ENCODE data around the gene SAMD4B. TPM values are rescaled to one million over a fixed set of nuclear protein-coding genes. Genes with fewer than 3 reads are reported as not detected.
A peak's percentile ranks its signal among the peaks of the same experiment; 100 is the strongest.

Gene SAMD4B
- total and polyA plus RNA-seq, 9 of the 15 experiments (the other 6 are each of a cell fraction or from before 2014, with no cell fraction given): 3.4 to 90.5 (median 38.0) TPM

DNA sequence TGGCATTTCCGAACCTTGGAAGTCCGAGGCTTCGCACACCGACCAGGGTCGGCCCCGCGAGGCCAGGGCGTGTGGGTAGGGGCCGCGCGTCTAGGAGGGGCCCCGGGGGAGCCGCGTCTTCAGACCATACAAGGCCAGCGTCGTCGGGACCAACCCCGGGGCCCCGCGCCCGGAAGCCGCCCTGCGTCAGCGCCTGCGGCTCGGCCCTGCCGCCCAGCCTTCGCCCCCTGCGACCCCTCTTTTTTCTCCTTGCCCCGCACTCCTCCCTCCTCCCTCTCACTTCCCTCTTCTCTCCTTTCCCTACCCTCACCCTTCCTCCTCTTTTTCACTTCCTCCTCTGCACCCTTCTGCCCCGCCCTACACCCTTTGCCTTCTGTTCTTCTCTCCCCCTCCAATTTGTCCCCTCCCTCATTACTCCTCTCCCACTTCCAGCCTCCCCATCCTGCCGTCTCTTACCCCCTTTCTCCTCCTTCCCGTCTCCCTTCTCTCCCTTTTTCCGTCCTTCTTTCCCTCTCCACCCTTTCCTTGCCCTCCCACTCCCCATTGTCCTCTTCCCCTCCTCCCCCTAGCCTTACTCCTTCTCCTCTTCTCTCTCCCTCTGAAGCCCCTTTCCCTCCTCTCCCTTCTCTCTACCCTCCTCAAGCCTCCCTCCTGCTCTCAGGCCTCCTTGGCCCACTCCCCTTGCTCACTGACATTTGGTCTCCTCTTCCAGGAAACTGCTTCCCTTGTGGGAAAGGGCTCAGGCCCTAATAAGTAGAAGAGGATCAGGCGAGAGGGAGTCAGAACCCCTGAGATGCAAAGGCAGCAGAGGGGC, 68.0 kb downstream of the SAMD4B start (continued):
- TF ChIP-seq FOXK1 (CRISPR knock-in tag; IDR thresholded peaks at IDR 0.05; ENCODE audit: borderline replicate concordance): no peak
- TF ChIP-seq ZNF431 (CRISPR knock-in tag; IDR thresholded peaks at IDR 0.05): no peak
- TF ChIP-seq ZNF232 (CRISPR knock-in tag; IDR thresholded peaks at IDR 0.05): no peak
- TF ChIP-seq STAT5A (IDR thresholded peaks at IDR 0.05; ENCODE audit: borderline replicate concordance, low read length): no peak
- TF ChIP-seq, protein P1, sequence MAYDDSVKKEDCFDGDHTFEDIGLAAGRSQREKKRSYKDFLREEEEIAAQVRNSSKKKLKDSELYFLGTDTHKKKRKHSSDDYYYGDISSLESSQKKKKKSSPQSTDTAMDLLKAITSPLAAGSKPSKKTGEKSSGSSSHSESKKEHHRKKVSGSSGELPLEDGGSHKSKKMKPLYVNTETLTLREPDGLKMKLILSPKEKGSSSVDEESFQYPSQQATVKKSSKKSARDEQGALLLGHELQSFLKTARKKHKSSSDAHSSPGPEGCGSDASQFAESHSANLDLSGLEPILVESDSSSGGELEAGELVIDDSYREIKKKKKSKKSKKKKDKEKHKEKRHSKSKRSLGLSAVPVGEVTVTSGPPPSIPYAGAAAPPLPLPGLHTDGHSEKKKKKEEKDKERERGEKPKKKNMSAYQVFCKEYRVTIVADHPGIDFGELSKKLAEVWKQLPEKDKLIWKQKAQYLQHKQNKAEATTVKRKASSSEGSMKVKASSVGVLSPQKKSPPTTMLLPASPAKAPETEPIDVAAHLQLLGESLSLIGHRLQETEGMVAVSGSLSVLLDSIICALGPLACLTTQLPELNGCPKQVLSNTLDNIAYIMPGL (CRISPR knock-in tag; IDR thresholded peaks at IDR 0.05): no peak
- TF ChIP-seq SIRT6 (IDR thresholded peaks at IDR 0.05; ENCODE audit: low read depth, low read length): no peak
- no peak for TF ChIP-seq TCF7 (IDR thresholded peaks at IDR 0.05; ENCODE audit: borderline replicate concordance)
- TF ChIP-seq, protein P2, sequence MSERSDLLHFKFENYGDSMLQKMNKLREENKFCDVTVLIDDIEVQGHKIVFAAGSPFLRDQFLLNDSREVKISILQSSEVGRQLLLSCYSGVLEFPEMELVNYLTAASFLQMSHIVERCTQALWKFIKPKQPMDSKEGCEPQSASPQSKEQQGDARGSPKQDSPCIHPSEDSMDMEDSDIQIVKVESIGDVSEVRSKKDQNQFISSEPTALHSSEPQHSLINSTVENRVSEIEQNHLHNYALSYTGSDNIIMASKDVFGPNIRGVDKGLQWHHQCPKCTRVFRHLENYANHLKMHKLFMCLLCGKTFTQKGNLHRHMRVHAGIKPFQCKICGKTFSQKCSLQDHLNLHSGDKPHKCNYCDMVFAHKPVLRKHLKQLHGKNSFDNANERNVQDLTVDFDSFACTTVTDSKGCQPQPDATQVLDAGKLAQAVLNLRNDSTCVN (CRISPR knock-in tag; IDR thresholded peaks at IDR 0.05): peak; percentile 95
- TF ChIP-seq LARP7 (IDR thresholded peaks at IDR 0.05): peak; percentile 99
- TF ChIP-seq, protein P3, sequence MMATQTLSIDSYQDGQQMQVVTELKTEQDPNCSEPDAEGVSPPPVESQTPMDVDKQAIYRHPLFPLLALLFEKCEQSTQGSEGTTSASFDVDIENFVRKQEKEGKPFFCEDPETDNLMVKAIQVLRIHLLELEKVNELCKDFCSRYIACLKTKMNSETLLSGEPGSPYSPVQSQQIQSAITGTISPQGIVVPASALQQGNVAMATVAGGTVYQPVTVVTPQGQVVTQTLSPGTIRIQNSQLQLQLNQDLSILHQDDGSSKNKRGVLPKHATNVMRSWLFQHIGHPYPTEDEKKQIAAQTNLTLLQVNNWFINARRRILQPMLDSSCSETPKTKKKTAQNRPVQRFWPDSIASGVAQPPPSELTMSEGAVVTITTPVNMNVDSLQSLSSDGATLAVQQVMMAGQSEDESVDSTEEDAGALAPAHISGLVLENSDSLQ (IDR thresholded peaks at IDR 0.05): 0 out of 2 replicates have a peak, but pooled peaks have one; percentile 12
- TF ChIP-seq ZNF133 (CRISPR knock-in tag; IDR thresholded peaks at IDR 0.05): no peak
- no peak for TF ChIP-seq TCF7L2 (IDR thresholded peaks at IDR 0.05; ENCODE audit: low read depth, low read length)
- TF ChIP-seq ZNF354B (CRISPR knock-in tag; IDR thresholded peaks at IDR 0.05): no peak
- TF ChIP-seq, protein P4, sequence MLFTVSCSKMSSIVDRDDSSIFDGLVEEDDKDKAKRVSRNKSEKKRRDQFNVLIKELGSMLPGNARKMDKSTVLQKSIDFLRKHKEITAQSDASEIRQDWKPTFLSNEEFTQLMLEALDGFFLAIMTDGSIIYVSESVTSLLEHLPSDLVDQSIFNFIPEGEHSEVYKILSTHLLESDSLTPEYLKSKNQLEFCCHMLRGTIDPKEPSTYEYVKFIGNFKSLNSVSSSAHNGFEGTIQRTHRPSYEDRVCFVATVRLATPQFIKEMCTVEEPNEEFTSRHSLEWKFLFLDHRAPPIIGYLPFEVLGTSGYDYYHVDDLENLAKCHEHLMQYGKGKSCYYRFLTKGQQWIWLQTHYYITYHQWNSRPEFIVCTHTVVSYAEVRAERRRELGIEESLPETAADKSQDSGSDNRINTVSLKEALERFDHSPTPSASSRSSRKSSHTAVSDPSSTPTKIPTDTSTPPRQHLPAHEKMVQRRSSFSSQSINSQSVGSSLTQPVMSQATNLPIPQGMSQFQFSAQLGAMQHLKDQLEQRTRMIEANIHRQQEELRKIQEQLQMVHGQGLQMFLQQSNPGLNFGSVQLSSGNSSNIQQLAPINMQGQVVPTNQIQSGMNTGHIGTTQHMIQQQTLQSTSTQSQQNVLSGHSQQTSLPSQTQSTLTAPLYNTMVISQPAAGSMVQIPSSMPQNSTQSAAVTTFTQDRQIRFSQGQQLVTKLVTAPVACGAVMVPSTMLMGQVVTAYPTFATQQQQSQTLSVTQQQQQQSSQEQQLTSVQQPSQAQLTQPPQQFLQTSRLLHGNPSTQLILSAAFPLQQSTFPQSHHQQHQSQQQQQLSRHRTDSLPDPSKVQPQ (CRISPR knock-in tag; IDR thresholded peaks at IDR 0.05; ENCODE audit: borderline replicate concordance): no peak
- peak; percentile 64; the same call in 1 of the 2 replicates for TF ChIP-seq TOE1 (IDR thresholded peaks at IDR 0.05; ENCODE audit: borderline replicate concordance)
- TF ChIP-seq TOE1 (CRISPR knock-in tag; IDR thresholded peaks at IDR 0.05; ENCODE audit: borderline replicate concordance, low read depth): no peak
- TF ChIP-seq HDAC1 (IDR thresholded peaks at IDR 0.05): peak in 1 of 2 experiments; percentile 94; a peak in 2 of 4 replicates
- TF ChIP-seq, protein P5, sequence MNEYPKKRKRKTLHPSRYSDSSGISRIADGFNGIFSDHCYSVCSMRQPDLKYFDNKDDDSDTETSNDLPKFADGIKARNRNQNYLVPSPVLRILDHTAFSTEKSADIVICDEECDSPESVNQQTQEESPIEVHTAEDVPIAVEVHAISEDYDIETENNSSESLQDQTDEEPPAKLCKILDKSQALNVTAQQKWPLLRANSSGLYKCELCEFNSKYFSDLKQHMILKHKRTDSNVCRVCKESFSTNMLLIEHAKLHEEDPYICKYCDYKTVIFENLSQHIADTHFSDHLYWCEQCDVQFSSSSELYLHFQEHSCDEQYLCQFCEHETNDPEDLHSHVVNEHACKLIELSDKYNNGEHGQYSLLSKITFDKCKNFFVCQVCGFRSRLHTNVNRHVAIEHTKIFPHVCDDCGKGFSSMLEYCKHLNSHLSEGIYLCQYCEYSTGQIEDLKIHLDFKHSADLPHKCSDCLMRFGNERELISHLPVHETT (CRISPR knock-in tag; conservative IDR thresholded peaks at IDR 0.05 in 1 of 2, IDR thresholded peaks at IDR 0.05 in 1 of 2): no peak

All from K562 (cell line).